Activated naive CD4-positive, alpha-beta T cell treated with anti-CD3 and anti-CD28 coated beads, Interleukin-2, amount 50 U/mL, for 24 hours (primary cell): ENCODE measurements around the gene MRNIP.

Experiments used
- H3K27ac Mint-ChIP-seq: one replicate; pipeline ENCODE4 v1.8.0; 2021; ENCODE audit warnings: mild to moderate bottlenecking, mixed read lengths
- H3K27me3 Mint-ChIP-seq: one replicate; pipeline ENCODE4 v1.8.0; 2021; ENCODE audit warnings: mixed read lengths
- H3K36me3 Mint-ChIP-seq: one replicate; pipeline ENCODE4 v1.8.0; 2021; ENCODE audit warnings: mixed read lengths
- H3K4me1 Mint-ChIP-seq: one replicate; pipeline ENCODE4 v1.8.0; 2021; ENCODE audit warnings: mixed read lengths
- H3K4me3 Mint-ChIP-seq: one replicate; pipeline ENCODE4 v1.8.0; 2021; ENCODE audit warnings: mild to moderate bottlenecking, mixed read lengths
- H3K9me3 Mint-ChIP-seq: one replicate; pipeline ENCODE4 v1.8.0; 2021; ENCODE audit warnings: mixed read lengths

Gene MRNIP

DNA sequence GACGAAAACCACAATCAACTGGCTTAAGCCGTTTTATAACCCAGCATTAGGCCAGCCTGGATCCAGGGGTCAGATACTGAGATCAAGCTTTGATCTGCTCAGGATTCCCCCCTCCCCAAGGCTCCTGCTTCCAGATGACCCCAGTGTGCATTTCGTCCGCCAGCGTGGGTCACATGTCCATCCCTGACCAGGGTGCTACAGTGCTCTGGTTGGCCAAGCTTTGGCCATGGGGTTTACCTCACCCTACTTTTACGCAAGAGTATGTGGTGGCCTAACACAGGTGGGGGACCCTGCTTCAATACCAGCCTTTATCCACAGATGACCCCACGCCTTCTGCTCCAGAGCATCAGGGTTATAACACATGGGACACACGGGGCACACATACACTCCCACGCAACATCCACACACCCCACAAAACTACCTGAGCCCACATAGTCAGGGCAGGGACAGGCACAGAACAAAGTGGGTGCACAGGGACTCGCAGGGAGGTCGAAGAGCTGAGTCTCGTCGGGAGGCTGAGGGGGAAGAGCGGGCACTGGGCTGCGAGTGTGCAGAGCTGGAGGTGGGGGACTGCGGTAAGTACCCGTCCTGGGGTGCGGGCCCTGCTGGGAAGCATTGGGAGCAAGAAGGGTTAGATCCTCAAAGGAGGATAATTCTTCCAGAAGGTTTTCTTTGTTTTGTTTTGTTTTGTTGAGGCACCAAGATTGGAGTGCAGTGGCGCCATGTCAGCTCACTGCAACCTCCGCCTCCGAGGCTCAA is 42.9 kb downstream of the MRNIP start:
- H3K27ac Mint-ChIP-seq: no peak overlapping the region
- H3K4me1 Mint-ChIP-seq: peaks cover 24% of the 10 kb centered on the region
- peaks cover 1% of the 10 kb centered on the region for H3K36me3 Mint-ChIP-seq
- H3K27me3 Mint-ChIP-seq: no peaks in the 10 kb centered on the region
- peak overlapping the region; percentile 51 for H3K4me3 Mint-ChIP-seq
- no peaks in the 10 kb centered on the region for H3K9me3 Mint-ChIP-seq

GRCh38 chr5:179814090-179814489 is 44.5 kb downstream of the MRNIP start:
- Mint-ChIP-seq H3K27me3 (no peaks in the 10 kb centered on the region), H3K9me3 (no peaks in the 10 kb centered on the region), H3K36me3 (peaks cover 1% of the 10 kb centered on the region), H3K4me1 (peaks cover 15% of the 10 kb centered on the region), H3K27ac (no peak overlapping the region), H3K4me3 (no peak overlapping the region)

GRCh38 chr5:179812997-179813607 is 45.5 kb downstream of the MRNIP start:
- H3K4me3 Mint-ChIP-seq: no peak overlapping the region
- no peaks in the 10 kb centered on the region for H3K9me3 Mint-ChIP-seq
- peaks cover 8% of the 10 kb centered on the region for H3K4me1 Mint-ChIP-seq
- H3K27ac Mint-ChIP-seq: no peak overlapping the region
- H3K27me3 Mint-ChIP-seq: no peaks in the 10 kb centered on the region
- H3K36me3 Mint-ChIP-seq: peaks cover 1% of the 10 kb centered on the region

DNA sequence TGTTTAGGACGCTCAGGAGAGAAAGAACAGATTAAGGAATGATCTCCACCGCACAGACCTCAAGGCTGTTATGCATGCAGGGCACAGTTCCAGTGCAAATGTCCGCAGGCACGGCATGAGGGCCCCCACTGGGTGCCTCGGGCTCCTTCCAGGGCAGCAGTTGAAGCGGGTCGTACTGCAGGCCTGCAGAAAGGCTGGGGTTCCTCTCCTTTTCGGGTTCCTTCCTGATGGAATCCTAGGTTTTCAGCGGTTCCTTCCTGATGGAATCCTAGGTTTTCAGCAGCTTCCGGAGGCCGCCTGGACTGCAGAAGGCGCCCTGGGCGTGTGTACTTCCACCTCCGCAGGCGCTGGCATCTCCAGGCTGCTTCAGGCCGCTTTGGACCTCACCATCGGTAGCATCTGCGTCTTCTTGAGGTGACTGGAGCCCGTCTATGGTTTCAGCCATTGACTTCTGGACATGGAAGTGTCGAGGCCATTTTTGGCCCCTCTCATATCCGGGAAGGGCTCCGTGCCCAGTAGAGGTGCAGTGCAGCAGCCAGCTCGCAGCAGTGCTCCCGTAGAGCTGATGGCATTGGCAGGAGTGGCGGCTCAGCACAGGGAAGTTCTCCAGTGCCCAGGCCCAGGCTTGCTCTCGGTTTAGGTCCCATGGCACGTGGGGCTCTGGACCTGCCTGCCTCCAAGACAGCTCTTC is 46.3 kb downstream of the MRNIP start:
- Mint-ChIP-seq H3K36me3 (peaks cover 1% of the 10 kb centered on the region), H3K27me3 (no peaks in the 10 kb centered on the region), H3K9me3 (no peaks in the 10 kb centered on the region), H3K4me3 (no peak overlapping the region), H3K4me1 (no peaks in the 10 kb centered on the region), H3K27ac (no peak overlapping the region)

GRCh38 chr5:179806250-179807048 is 52.2 kb downstream of the MRNIP start, which contains the start of gene MGAT4B:
Gene MGAT4B, minus strand, starts transcription at chr5:179806866. Its CDS starts 283 bp downstream, at chr5:179806583.
- H3K27me3 Mint-ChIP-seq: no peaks in the 10 kb centered on the region
- H3K4me1 Mint-ChIP-seq: peaks cover 29% of the 10 kb centered on the region
- H3K27ac Mint-ChIP-seq: peak within 1 kb of the TSS; percentile 83
- H3K36me3 Mint-ChIP-seq: no peaks in the 10 kb centered on the region
- peak within 1 kb of the TSS; percentile 84 for H3K4me3 Mint-ChIP-seq
- no peaks in the 10 kb centered on the region for H3K9me3 Mint-ChIP-seq

- peaks cover 29% of the 10 kb centered on the region for H3K4me1 Mint-ChIP-seq
- no peaks in the 10 kb centered on the region for H3K9me3 Mint-ChIP-seq
- no peaks in the 10 kb centered on the region for H3K36me3 Mint-ChIP-seq
- H3K27me3 Mint-ChIP-seq: no peaks in the 10 kb centered on the region
- H3K27ac Mint-ChIP-seq: no peak overlapping the region
- H3K4me3 Mint-ChIP-seq: peak overlapping the region; percentile 77
Observed at GRCh38 chr5:179805529-179806249, 52.9 kb downstream of the MRNIP start.

- H3K36me3 Mint-ChIP-seq: no peaks in the 10 kb centered on the region
- peaks cover 29% of the 10 kb centered on the region for H3K4me1 Mint-ChIP-seq
- peak overlapping the region; percentile 77 for H3K4me3 Mint-ChIP-seq
- H3K9me3 Mint-ChIP-seq: no peaks in the 10 kb centered on the region
- H3K27ac Mint-ChIP-seq: peak overlapping the region; percentile 51
- H3K27me3 Mint-ChIP-seq: no peaks in the 10 kb centered on the region
Observed at GRCh38 chr5:179805070-179805528, 53.5 kb downstream of the MRNIP start.

GRCh38 chr5:179804555-179804947 is 54.1 kb downstream of the MRNIP start:
- H3K4me3 Mint-ChIP-seq: peak overlapping the region; percentile 77
- H3K4me1 Mint-ChIP-seq: peaks cover 29% of the 10 kb centered on the region
- H3K9me3 Mint-ChIP-seq: no peaks in the 10 kb centered on the region
- no peaks in the 10 kb centered on the region for H3K27me3 Mint-ChIP-seq
- H3K36me3 Mint-ChIP-seq: no peaks in the 10 kb centered on the region
- no peak overlapping the region for H3K27ac Mint-ChIP-seq

- Mint-ChIP-seq H3K4me1 (peaks cover 29% of the 10 kb centered on the region), H3K36me3 (peaks cover 4% of the 10 kb centered on the region), H3K27me3 (no peaks in the 10 kb centered on the region), H3K9me3 (no peaks in the 10 kb centered on the region), H3K27ac (no peak overlapping the region), H3K4me3 (peak overlapping the region; percentile 70)
Observed at GRCh38 chr5:179803651-179804554, 54.7 kb downstream of the MRNIP start.

GRCh38 chr5:179802950-179803562 is 55.6 kb downstream of the MRNIP start:
- Mint-ChIP-seq H3K27ac (no peak overlapping the region), H3K27me3 (no peaks in the 10 kb centered on the region), H3K9me3 (no peaks in the 10 kb centered on the region), H3K4me3 (no peak overlapping the region), H3K36me3 (peaks cover 4% of the 10 kb centered on the region), H3K4me1 (peaks cover 29% of the 10 kb centered on the region)

DNA sequence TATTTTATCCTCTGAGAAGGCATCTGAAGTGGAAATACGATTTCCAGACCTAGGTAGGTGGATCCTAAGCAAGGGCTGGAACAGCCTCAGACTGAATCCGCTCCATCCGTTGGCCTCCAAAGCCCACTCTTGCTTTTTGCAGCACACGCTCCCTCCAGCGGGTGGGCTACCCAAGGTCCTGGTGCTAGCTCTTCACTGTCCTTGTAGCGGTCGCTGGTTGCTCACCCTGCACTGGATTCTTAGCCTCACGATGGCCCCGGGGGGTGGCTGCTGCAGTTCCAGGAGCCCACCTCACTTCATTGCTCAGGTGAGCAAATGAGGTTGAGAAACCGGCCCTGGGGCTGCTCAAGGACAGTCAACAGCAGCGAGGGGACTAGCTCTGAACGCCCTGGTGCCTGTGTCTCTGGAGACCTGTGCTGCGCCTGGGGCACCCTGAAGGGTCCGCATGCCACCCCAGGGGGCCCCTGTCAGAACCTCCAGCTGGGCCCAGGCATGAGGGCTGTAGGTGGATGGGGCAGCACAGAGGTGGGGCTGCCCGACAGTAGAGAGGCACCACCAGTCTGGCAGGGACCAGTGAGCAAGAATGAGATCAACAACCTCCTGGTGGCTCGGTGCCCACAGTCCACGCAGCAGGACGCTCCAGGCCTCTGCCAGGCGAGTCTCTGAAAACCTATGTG is 56.3 kb downstream of the MRNIP start:
- H3K27ac Mint-ChIP-seq: no peak overlapping the region

DNA sequence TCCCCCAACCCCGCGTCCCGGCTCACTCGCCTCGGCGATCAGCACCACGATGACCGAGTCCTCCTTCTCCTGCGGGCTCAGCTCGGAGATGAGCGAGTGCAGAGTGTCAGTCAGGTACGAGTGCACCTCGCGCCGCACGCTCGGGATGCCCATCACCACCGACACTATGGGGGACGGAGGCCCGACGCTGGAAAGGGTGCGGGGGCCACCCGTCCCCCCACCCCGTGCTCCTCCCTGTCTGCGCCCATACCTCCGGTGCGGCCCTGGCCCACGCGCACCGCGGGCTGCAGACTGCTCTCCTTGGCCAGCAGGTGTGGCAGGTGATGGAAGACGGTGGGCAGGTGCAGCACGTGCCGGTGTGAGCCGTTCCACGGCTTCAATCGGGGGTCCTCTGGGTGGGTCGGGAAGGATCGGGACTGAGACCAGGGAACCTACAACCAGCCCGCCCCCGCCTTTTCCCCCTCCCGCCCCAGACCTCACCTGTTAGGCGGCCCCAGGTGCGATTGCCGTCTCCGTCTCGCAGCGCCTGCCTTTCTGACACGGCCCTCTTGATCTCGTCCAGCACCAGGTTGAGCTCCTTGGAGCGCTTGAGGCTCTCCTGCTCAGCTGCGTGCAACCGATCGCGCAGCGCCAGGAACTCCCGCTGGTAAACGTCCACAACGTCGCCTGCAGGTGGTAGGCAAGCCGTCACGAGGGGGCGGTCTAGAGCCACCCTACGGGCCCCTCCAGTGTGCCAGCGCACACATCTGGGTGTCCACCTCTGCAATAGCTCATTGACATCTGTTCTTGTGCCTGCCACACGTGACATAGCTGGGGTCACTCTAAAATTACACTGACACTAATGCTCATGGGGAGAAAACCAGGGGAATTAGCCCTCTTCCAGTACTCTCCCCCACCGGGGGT is 57.1 kb downstream of the MRNIP start:
- H3K9me3 Mint-ChIP-seq: no peaks in the 10 kb centered on the region
- no peak overlapping the region for H3K27ac Mint-ChIP-seq
- H3K4me3 Mint-ChIP-seq: no peak overlapping the region
- H3K27me3 Mint-ChIP-seq: no peaks in the 10 kb centered on the region
- H3K36me3 Mint-ChIP-seq: peaks cover 7% of the 10 kb centered on the region
- peaks cover 34% of the 10 kb centered on the region for H3K4me1 Mint-ChIP-seq

More for the DNA sequence above, 56.3 kb downstream of the MRNIP start:
- no peaks in the 10 kb centered on the region for H3K27me3 Mint-ChIP-seq
- H3K9me3 Mint-ChIP-seq: no peaks in the 10 kb centered on the region
- peaks cover 29% of the 10 kb centered on the region for H3K4me1 Mint-ChIP-seq
- H3K4me3 Mint-ChIP-seq: no peak overlapping the region
- peaks cover 4% of the 10 kb centered on the region for H3K36me3 Mint-ChIP-seq
